SJSA1 (cell line): ENCODE measurements around the gene CDK2AP2. TPM values are rescaled to one million over a fixed set of nuclear protein-coding genes. Genes with fewer than 3 reads are reported as not detected.
"Not testable (repeated sequence)": the region's sequence is repeated elsewhere in the genome, so short reads cannot be mapped to it uniquely, and the experiment has no call there.

ENCODE experiments used
- DNase-seq, 2 experiments: peaks; one replicate each; pipeline ENCODE4 v3.0.0-alpha.2; 2015 to 2020; ENCODE audit warnings: low spot score in 2 of 2, low read depth in 1 of 2
- H3K27ac ChIP-seq: fragments of 250-450 bp; sonication (Bioruptor Pico); 2 replicates; pipeline ENCODE4 v1.5.1; 2020; ENCODE audit warnings: mild to moderate bottlenecking, moderate library complexity
- H3K27me3 ChIP-seq: fragments of 250-450 bp; sonication (Bioruptor Pico); replicated peaks from 2 replicates; pipeline ENCODE4 v1.5.1; 2020; ENCODE audit warnings: mild to moderate bottlenecking, moderate library complexity
- H3K36me3 ChIP-seq: fragments of 250-450 bp; sonication (Bioruptor Pico); 2 replicates; pipeline ENCODE4 v1.5.1; 2020; ENCODE audit warnings: mild to moderate bottlenecking
- H3K4me1 ChIP-seq: fragments of 250-450 bp; sonication (Bioruptor Pico); replicated peaks from 2 replicates; pipeline ENCODE4 v1.6.1; 2021; ENCODE audit warnings: mild to moderate bottlenecking
- H3K4me3 ChIP-seq: fragments of 250-450 bp; sonication (Bioruptor Pico); 2 replicates; pipeline ENCODE4 v1.5.1; 2020; ENCODE audit warnings: mild to moderate bottlenecking
- H3K9me3 ChIP-seq: fragments of 250-450 bp; sonication (Bioruptor Pico); replicated peaks from 2 replicates; pipeline ENCODE4 v1.5.1; 2020; ENCODE audit warnings: mild to moderate bottlenecking
- total RNA-seq: library from RNA; depleted of rRNA; stranded (reverse); fragments of >200 nt; shearing (Covaris generic); gene quantifications from 2 replicates; pipeline ENCODE4 v1.2.3, GENCODE V29; 2014

CDK2AP2 gene
- total RNA-seq, 1 experiment from 2014 or later = 82.4 TPM

DNA sequence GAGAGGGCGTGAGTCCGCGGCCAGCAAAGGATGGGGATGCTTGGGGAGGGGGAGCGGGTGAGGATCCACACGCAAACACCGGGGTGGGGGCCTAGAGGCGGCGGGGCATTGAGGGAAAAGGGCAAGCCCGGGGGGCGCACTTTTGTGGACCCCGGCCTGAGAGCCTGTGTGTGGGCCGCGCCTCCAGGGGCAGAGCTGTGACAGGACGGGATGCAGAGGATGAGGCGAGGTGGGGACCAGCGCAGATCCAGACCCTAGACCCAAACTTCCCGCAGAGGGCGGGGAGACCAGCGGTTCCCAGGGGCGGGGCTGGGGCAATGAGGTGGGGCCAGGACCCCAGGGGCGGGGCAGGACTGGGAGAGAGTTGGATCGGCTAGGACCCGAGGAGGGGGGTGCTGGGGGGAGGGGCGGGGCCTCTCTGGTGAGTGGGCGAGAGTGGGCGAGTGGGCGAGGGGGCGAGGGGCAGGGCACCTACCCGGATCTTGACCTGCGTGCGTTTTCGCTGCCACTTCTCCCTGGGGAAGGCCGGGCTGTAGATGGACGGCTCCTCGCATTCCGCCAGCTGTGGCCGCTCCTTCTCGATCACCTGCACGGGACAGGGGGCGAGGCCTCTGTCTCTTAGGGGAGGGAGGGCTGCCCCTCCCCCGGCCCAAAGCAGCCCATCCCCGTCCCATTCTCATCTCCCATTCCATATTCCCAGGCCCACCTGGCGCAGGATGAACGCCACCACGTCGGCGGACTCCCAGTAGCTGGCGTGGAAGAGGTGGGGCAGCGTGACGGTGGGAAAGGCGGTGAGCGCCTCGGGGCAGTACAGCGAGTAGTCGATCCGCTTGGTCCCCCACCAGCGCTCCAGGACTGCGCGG lies 13.4 kb downstream of the CDK2AP2 start:
- Histone ChIP-seq H3K27ac (no peak overlapping the region), H3K9me3 (no peaks in the 10 kb centered on the region), H3K4me1 (no peaks in the 10 kb centered on the region), H3K27me3 (no peaks in the 10 kb centered on the region), H3K4me3 (no peak overlapping the region), H3K36me3 (peaks cover 37% of the 10 kb centered on the region)
- DNase-seq = peak in 1 of 2 experiments; percentile 59

GRCh38 chr11:67493548-67494370 lies 14.2 kb downstream of the CDK2AP2 start:
- no peak for DNase-seq
- Histone ChIP-seq H3K27ac (no peak overlapping the region), H3K36me3 (peaks cover 45% of the 10 kb centered on the region)

GRCh38 chr11:67492801-67493547 lies 15.0 kb downstream of the CDK2AP2 start:
- peak in 1 of 2 experiments; percentile 56 for DNase-seq
- Histone ChIP-seq H3K36me3 (peaks cover 50% of the 10 kb centered on the region), H3K27ac (no peak overlapping the region), H3K9me3 (no peaks in the 10 kb centered on the region), H3K27me3 (no peaks in the 10 kb centered on the region), H3K4me1 (no peaks in the 10 kb centered on the region), H3K4me3 (no peak overlapping the region)

More at GRCh38 chr11:67493548-67494370, 14.2 kb downstream of the CDK2AP2 start:
- no peaks in the 10 kb centered on the region for H3K4me1 ChIP-seq
- no peaks in the 10 kb centered on the region for H3K9me3 ChIP-seq
- H3K4me3 ChIP-seq = no peak overlapping the region
- H3K27me3 ChIP-seq = no peaks in the 10 kb centered on the region

DNA sequence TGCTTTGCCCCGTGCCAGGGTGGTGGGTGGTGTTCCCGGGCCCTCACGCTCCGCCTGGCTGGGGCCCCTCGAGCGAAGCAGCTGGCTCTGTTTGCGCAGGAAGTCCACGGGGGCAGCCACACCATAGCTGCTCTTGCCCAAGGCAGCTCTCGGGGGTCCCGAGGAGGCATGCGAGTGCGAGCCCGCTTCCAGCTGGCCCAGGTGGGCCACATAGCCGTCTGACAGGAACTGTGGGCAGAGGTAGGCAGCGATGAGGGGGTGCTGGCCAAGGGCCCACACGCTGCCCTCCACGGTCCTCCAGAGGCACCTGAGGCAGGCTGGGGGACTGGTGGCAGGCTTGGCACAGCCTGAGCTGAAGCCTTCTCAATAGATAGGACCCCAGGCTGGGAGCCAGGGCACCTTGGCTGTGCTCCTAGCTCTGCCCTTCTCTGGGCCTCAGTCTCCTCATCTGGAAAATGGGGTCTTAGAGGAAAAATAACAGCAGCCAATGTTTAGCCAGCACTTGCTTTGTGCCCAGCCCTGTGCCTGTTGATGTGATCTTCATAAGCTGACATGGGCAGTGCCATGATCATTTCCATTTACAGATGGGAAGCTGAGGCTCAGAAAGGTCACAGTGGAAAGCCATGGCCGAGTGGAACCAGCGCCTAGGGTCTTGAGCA lies 15.8 kb downstream of the CDK2AP2 start:
- H3K36me3 ChIP-seq = peaks cover 57% of the 10 kb centered on the region
- DNase-seq = peak in 1 of 2 experiments; percentile 52
- H3K4me3 ChIP-seq = no peak overlapping the region
- no peaks in the 10 kb centered on the region for H3K9me3 ChIP-seq
- H3K4me1 ChIP-seq = no peaks in the 10 kb centered on the region
- H3K27ac ChIP-seq = no peak overlapping the region
- H3K27me3 ChIP-seq = no peaks in the 10 kb centered on the region

GRCh38 chr11:67491276-67492068 lies 16.5 kb downstream of the CDK2AP2 start:
- H3K9me3 ChIP-seq = no peaks in the 10 kb centered on the region
- peaks cover 57% of the 10 kb centered on the region for H3K36me3 ChIP-seq
- H3K4me1 ChIP-seq = no peaks in the 10 kb centered on the region
- DNase-seq = peak in 1 of 2 experiments; percentile 52
- H3K27me3 ChIP-seq = no peaks in the 10 kb centered on the region
- no peak overlapping the region for H3K27ac ChIP-seq
- no peak overlapping the region for H3K4me3 ChIP-seq

- Histone ChIP-seq H3K36me3 (peaks cover 57% of the 10 kb centered on the region), H3K27ac (no peak overlapping the region), H3K27me3 (no peaks in the 10 kb centered on the region), H3K4me3 (no peak overlapping the region), H3K9me3 (no peaks in the 10 kb centered on the region), H3K4me1 (no peaks in the 10 kb centered on the region)
- DNase-seq = no peak
These were observed 17.3 kb downstream of the CDK2AP2 start for GRCh38 chr11:67490727-67491065.

GRCh38 chr11:67489885-67490726 lies 17.9 kb downstream of the CDK2AP2 start:
- H3K36me3 ChIP-seq = peaks cover 57% of the 10 kb centered on the region
- no peaks in the 10 kb centered on the region for H3K9me3 ChIP-seq
- H3K27me3 ChIP-seq = no peaks in the 10 kb centered on the region
- H3K4me1 ChIP-seq = no peaks in the 10 kb centered on the region
- no peak overlapping the region for H3K27ac ChIP-seq
- DNase-seq = no peak
- H3K4me3 ChIP-seq = no peak overlapping the region

GRCh38 chr11:67489203-67489884 lies 18.6 kb downstream of the CDK2AP2 start:
- DNase-seq = no peak
- Histone ChIP-seq H3K27me3 (no peaks in the 10 kb centered on the region), H3K9me3 (no peaks in the 10 kb centered on the region), H3K36me3 (peaks cover 65% of the 10 kb centered on the region), H3K4me3 (no peak overlapping the region), H3K27ac (no peak overlapping the region), H3K4me1 (no peaks in the 10 kb centered on the region)

DNA sequence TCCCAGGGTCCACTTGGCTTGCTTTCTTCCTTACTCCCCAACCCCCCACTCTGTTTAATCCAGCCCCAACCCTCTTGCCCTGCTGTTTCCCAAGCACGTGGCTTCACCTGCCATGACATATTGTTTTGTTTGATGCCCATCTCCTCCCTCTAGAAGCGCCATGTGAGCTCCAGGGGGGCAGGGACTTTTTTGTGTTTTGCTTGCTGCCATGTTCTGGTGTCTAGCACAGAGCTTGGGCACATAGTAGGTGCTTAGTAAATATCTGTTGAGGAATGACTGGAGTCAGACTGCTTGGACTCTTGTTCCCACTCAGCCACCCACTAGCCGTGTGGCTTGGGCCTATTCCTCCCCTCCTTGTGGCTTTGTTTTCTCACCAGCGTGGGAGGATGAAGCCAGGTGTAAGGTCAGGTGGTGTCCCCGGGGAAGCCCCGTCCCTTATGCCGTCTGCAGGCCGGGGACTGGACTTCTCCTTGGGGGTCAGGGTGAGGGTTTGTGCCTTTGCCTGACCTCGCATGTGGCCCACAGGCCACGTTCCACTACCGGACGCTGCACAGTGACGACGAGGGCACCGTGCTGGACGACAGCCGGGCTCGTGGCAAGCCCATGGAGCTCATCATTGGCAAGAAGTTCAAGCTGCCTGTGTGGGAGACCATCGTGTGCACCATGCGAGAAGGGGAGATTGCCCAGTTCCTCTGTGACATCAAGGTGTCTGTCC lies 21.3 kb downstream of the CDK2AP2 start:
- no peaks in the 10 kb centered on the region for H3K27me3 ChIP-seq
- DNase-seq = no peak
- H3K4me1 ChIP-seq = peaks cover 11% of the 10 kb centered on the region
- no peak overlapping the region for H3K27ac ChIP-seq
- H3K9me3 ChIP-seq = 0 out of 2 replicates have a peak, but pooled peaks cover 3% of the 10 kb centered on the region
- H3K4me3 ChIP-seq = no peak overlapping the region
- H3K36me3 ChIP-seq = peaks cover 50% of the 10 kb centered on the region

DNA sequence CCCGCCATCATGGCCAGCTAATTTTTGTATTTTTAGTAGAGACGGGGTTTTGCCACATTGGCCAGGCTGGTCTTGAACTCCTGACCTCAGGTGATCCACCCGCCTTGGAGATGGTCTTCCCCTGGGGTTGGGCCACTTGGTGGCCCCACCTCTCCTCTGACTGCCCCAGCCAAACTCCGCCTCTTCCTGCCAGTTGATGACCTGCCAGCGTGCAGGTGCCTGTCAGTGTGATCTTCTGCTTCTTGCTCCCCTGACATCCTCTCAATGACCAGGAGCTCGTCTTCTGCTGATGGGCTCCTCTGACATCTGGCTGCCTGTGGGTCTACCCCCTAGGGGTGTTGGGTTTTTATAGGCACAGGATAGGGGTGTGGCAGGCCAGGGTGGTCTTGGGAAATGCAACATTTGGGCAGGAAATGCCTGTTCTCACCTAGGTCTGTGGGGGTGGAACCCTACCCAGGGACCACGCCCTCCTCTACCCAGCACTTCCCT lies 22.0 kb downstream of the CDK2AP2 start:
- H3K4me1 ChIP-seq = peaks cover 11% of the 10 kb centered on the region

DNA sequence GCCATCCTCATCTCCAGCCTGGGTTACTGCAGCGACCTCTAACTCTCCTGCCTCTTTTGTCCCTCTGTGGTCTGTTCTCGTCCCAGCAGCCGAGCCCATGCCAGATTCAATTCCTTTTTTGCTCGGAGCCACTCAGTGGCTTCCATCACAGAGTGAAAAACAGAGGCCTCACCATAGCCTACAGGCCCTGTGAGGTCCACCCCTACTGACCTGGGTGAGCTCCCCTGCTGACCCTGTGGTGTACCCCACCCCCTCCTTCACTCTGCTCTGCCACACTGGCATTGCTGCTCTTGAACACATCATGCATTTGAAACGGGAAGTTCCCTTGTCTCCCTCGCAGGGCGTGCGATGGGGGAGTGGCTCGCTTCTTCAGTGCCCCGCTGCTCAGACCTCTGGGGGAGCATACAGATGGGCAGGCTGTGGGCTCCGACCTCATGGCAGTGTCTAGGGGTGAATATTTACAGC lies 23.1 kb downstream of the CDK2AP2 start:
- Histone ChIP-seq H3K9me3 (0 out of 2 replicates have a peak, but pooled peaks cover 3% of the 10 kb centered on the region), H3K27me3 (no peaks in the 10 kb centered on the region), H3K36me3 (peaks cover 33% of the 10 kb centered on the region)

More for the DNA sequence above, 22.0 kb downstream of the CDK2AP2 start:
- DNase-seq, H3K27ac ChIP-seq, H3K9me3 ChIP-seq, H3K4me3 ChIP-seq, H3K27me3 ChIP-seq: not testable (repeated sequence)
- H3K36me3 ChIP-seq = peaks cover 44% of the 10 kb centered on the region

More for the DNA sequence above, 23.1 kb downstream of the CDK2AP2 start:
- Histone ChIP-seq H3K4me3 (no peak overlapping the region), H3K27ac (no peak overlapping the region), H3K4me1 (peaks cover 11% of the 10 kb centered on the region)
- no peak for DNase-seq
